Type B pancreatic cell (in vitro differentiated cells): ENCODE results near the gene NCAM1. TPM values are rescaled to one million over a fixed set of nuclear protein-coding genes. Genes with fewer than 3 reads are reported as not detected.

Experiments used
- DNase-seq: peaks from one replicate; pipeline ENCODE4 v3.0.0; 2021; ENCODE audit warnings: mixed read lengths; ENCODE audit not compliant: unreplicated experiment; ENCODE audit errors: extremely low spot score
- H3K27ac Mint-ChIP-seq: 2 replicates; pipeline ENCODE4 v1.8.0; 2021; ENCODE audit warnings: mild to moderate bottlenecking, mixed read lengths
- H3K27me3 Mint-ChIP-seq: 2 replicates; pipeline ENCODE4 v1.8.0; 2021; ENCODE audit warnings: mixed read lengths
- H3K36me3 Mint-ChIP-seq: 2 replicates; pipeline ENCODE4 v1.8.0; 2021; ENCODE audit warnings: mixed read lengths
- H3K4me1 Mint-ChIP-seq: one replicate; pipeline ENCODE4 v1.8.0; 2021; ENCODE audit warnings: mixed read lengths; ENCODE audit not compliant: unreplicated experiment
- H3K4me3 Mint-ChIP-seq: 2 replicates; pipeline ENCODE4 v1.8.0; 2021; ENCODE audit warnings: mild to moderate bottlenecking, mixed read lengths
- H3K9me3 Mint-ChIP-seq: 2 replicates; pipeline ENCODE4 v1.8.0; 2021; ENCODE audit warnings: mixed read lengths
- CTCF ChIP-seq: fragments of 200-600 bp; sonication (generic); conservative IDR thresholded peaks from 2 replicates; pipeline ENCODE4 v1.5.0; 2021; ENCODE audit warnings: antibody characterized with exemption, mild to moderate bottlenecking
- total RNA-seq: library from RNA; stranded (reverse); gene quantifications from 2 replicates; pipeline ENCODE4 v1.2.1, GENCODE V29; 2021; ENCODE audit warnings: low replicate concordance

Gene NCAM1
- total RNA-seq, 1 donor from 2014 or later, result 106 TPM

- TF ChIP-seq CTCF, result no peak
- DNase-seq, result no peak
- Mint-ChIP-seq H3K4me1 (peaks cover 13% of the 10 kb centered on the region), H3K9me3 (peaks cover 6% of the 10 kb centered on the region), H3K27ac (no peak overlapping the region), H3K4me3 (no peak overlapping the region), H3K36me3 (no peaks in the 10 kb centered on the region), H3K27me3 (no peaks in the 10 kb centered on the region)
Observed at GRCh38 chr11:113021111-113021510, 59.9 kb downstream of the NCAM1 start.

- Mint-ChIP-seq H3K36me3 (no peaks in the 10 kb centered on the region), H3K27me3 (no peaks in the 10 kb centered on the region), H3K4me1 (peaks cover 13% of the 10 kb centered on the region), H3K27ac (no peak overlapping the region), H3K9me3 (peaks cover 6% of the 10 kb centered on the region), H3K4me3 (no peak overlapping the region)
- DNase-seq, result no peak
- no peak for TF ChIP-seq CTCF
Observed at GRCh38 chr11:113022262-113022661, 61.0 kb downstream of the NCAM1 start.

- Mint-ChIP-seq H3K9me3 (peaks cover 6% of the 10 kb centered on the region), H3K36me3 (no peaks in the 10 kb centered on the region), H3K27ac (no peak overlapping the region), H3K4me1 (peaks cover 13% of the 10 kb centered on the region), H3K27me3 (no peaks in the 10 kb centered on the region), H3K4me3 (no peak overlapping the region)
- no peak for TF ChIP-seq CTCF
- DNase-seq, result no peak
Observed at GRCh38 chr11:113023228-113023627, 62.0 kb downstream of the NCAM1 start.

- no peak for TF ChIP-seq CTCF
- no peak overlapping the region for H3K4me3 Mint-ChIP-seq
- H3K9me3 Mint-ChIP-seq, result peaks cover 6% of the 10 kb centered on the region
- no peak overlapping the region for H3K27ac Mint-ChIP-seq
- peaks cover 13% of the 10 kb centered on the region for H3K4me1 Mint-ChIP-seq
- H3K36me3 Mint-ChIP-seq, result no peaks in the 10 kb centered on the region
- no peak for DNase-seq
- H3K27me3 Mint-ChIP-seq, result no peaks in the 10 kb centered on the region
Observed at GRCh38 chr11:113023986-113024385, 62.8 kb downstream of the NCAM1 start.

- Mint-ChIP-seq H3K36me3 (no peaks in the 10 kb centered on the region), H3K27me3 (no peaks in the 10 kb centered on the region), H3K27ac (no peak overlapping the region), H3K9me3 (peaks cover 6% of the 10 kb centered on the region), H3K4me1 (peaks cover 13% of the 10 kb centered on the region), H3K4me3 (no peak overlapping the region)
- no peak for DNase-seq
- TF ChIP-seq CTCF, result no peak
Observed at GRCh38 chr11:113026778-113027177, 65.6 kb downstream of the NCAM1 start.

- Mint-ChIP-seq H3K4me3 (no peak overlapping the region), H3K9me3 (peaks cover 5% of the 10 kb centered on the region), H3K27ac (no peak overlapping the region), H3K27me3 (no peaks in the 10 kb centered on the region), H3K36me3 (no peaks in the 10 kb centered on the region), H3K4me1 (peaks cover 12% of the 10 kb centered on the region)
- no peak for TF ChIP-seq CTCF
- DNase-seq, result no peak
Observed at GRCh38 chr11:113034576-113034975, 73.4 kb downstream of the NCAM1 start.
